HUES48 (cell line): ENCODE data around the gene MTARC2.

Experiments
- H3K27ac ChIP-seq: one replicate; pipeline ENCODE4 v1.7.0; 2013; ENCODE audit warnings: low read depth, low read length, inconsistent platforms
- H3K27me3 ChIP-seq: 2 replicates; pipeline ENCODE4 v1.6.1; 2013; ENCODE audit warnings: mild to moderate bottlenecking, low read length; ENCODE audit not compliant: control insufficient read depth, insufficient read depth
- H3K36me3 ChIP-seq: 2 replicates; pipeline ENCODE4 v1.6.1; 2013; ENCODE audit warnings: low read length; ENCODE audit not compliant: control insufficient read depth, insufficient read depth
- H3K4me1 ChIP-seq: 2 replicates; pipeline ENCODE4 v1.6.1; 2013; ENCODE audit warnings: mild to moderate bottlenecking, low read length; ENCODE audit not compliant: control insufficient read depth, insufficient read depth
- H3K4me3 ChIP-seq: 2 replicates; pipeline ENCODE4 v1.5.1; 2013; ENCODE audit warnings: mild to moderate bottlenecking, low read depth, low read length
- H3K9ac ChIP-seq: 2 replicates; pipeline ENCODE4 v1.6.1; 2013; ENCODE audit warnings: mild to moderate bottlenecking, low read depth, low read length, moderate library complexity
- H3K9me3 ChIP-seq: 2 replicates; pipeline ENCODE4 v1.6.1; 2013; ENCODE audit warnings: low read length; ENCODE audit not compliant: control insufficient read depth, insufficient read depth

MTARC2 gene

GRCh38 chr1:220803401-220804201, 55.5 kb downstream of the MTARC2 start:
- Histone ChIP-seq H3K4me1 (peaks cover 5% of the 10 kb centered on the region), H3K27me3 (no peaks in the 10 kb centered on the region), H3K27ac (no peak overlapping the region), H3K9ac (no peak overlapping the region), H3K4me3 (no peak overlapping the region), H3K9me3 (no peaks in the 10 kb centered on the region), H3K36me3 (peaks cover 38% of the 10 kb centered on the region)

- Histone ChIP-seq H3K4me1 (peaks cover 5% of the 10 kb centered on the region), H3K9me3 (no peaks in the 10 kb centered on the region), H3K9ac (no peak overlapping the region), H3K27ac (no peak overlapping the region), H3K4me3 (no peak overlapping the region), H3K27me3 (no peaks in the 10 kb centered on the region), H3K36me3 (peaks cover 35% of the 10 kb centered on the region)
Observed at GRCh38 chr1:220804202-220804586, 56.1 kb downstream of the MTARC2 start.

DNA sequence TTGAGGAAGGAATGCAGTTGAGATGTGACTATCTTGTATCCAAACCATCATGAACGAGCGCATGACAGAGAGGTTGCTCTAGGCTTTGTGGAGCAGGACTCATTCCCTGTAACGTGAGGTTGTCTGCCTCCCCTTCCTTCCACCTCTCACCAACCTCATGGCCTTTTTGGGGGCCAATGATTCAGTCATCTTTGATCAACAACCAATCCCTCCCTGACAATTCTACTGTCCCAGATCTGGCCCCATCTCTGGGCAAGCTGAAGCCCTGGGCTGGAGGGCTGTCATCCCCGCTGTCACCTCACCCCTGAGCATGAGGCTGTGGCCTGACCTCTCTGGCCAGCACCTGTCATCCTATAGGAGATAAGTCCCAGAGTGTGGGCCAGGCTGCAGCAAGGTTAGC, 58.3 kb downstream of the MTARC2 start:
- Histone ChIP-seq H3K27me3 (no peaks in the 10 kb centered on the region), H3K36me3 (peaks cover 17% of the 10 kb centered on the region), H3K9ac (no peak overlapping the region), H3K9me3 (no peaks in the 10 kb centered on the region), H3K4me3 (no peak overlapping the region), H3K4me1 (peaks cover 5% of the 10 kb centered on the region), H3K27ac (no peak overlapping the region)

DNA sequence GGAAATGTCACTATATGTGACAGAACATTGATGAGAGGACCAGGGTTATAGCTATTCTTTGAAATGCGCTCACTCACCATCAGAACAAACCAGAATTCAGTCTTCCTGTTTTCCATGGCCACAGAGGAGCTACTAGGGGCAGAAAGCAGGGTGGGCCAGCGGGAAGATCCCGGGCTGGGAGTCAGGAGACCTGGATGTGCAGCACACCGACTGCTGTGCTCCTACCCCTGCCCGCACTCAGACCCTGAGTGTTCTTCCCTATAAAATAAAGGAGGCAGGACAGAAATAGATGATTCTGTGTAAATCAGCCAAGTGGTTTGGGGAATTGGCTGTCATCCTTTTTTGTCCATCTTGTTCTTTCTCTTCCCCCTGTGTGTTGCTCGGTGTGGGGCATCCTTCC, 59.6 kb downstream of the MTARC2 start:
- no peak overlapping the region for H3K4me3 ChIP-seq
- peaks cover 5% of the 10 kb centered on the region for H3K4me1 ChIP-seq
- no peak overlapping the region for H3K9ac ChIP-seq
- H3K27me3 ChIP-seq: no peaks in the 10 kb centered on the region
- no peak overlapping the region for H3K27ac ChIP-seq
- H3K9me3 ChIP-seq: no peaks in the 10 kb centered on the region
- peaks cover 22% of the 10 kb centered on the region for H3K36me3 ChIP-seq

GRCh38 chr1:220808345-220809186, 60.4 kb downstream of the MTARC2 start:
- no peak overlapping the region for H3K4me3 ChIP-seq
- H3K9me3 ChIP-seq: no peaks in the 10 kb centered on the region
- peaks cover 5% of the 10 kb centered on the region for H3K4me1 ChIP-seq
- H3K27ac ChIP-seq: no peak overlapping the region
- H3K36me3 ChIP-seq: peaks cover 28% of the 10 kb centered on the region
- H3K27me3 ChIP-seq: no peaks in the 10 kb centered on the region
- no peak overlapping the region for H3K9ac ChIP-seq

DNA sequence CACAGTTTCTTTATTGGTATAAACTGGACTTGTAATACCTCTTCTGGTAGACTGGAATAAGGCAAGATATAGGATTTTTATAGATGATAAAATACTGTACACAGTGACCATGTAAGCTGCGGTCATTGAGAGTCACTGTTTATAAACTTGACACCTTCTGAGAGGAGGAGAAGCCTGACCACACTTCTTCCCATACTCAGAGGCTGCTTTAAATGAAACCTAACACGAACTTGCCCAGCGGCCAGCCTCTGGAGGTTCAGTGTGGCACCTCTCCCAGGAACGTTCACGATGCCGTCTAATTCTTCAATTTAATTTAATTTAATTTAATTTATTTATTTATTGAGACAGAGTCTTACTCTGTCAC, 61.0 kb downstream of the MTARC2 start:
- Histone ChIP-seq H3K9me3 (no peaks in the 10 kb centered on the region), H3K27me3 (no peaks in the 10 kb centered on the region), H3K4me3 (no peak overlapping the region), H3K4me1 (peaks cover 5% of the 10 kb centered on the region), H3K36me3 (peaks cover 32% of the 10 kb centered on the region), H3K9ac (no peak overlapping the region), H3K27ac (no peak overlapping the region)

GRCh38 chr1:220809704-220810103, 61.6 kb downstream of the MTARC2 start:
- H3K9me3 ChIP-seq: no peaks in the 10 kb centered on the region
- H3K4me1 ChIP-seq: peaks cover 5% of the 10 kb centered on the region
- H3K4me3 ChIP-seq: no peak overlapping the region
- H3K27ac ChIP-seq: no peak overlapping the region
- H3K36me3 ChIP-seq: peaks cover 36% of the 10 kb centered on the region
- H3K27me3 ChIP-seq: no peaks in the 10 kb centered on the region
- no peak overlapping the region for H3K9ac ChIP-seq

DNA sequence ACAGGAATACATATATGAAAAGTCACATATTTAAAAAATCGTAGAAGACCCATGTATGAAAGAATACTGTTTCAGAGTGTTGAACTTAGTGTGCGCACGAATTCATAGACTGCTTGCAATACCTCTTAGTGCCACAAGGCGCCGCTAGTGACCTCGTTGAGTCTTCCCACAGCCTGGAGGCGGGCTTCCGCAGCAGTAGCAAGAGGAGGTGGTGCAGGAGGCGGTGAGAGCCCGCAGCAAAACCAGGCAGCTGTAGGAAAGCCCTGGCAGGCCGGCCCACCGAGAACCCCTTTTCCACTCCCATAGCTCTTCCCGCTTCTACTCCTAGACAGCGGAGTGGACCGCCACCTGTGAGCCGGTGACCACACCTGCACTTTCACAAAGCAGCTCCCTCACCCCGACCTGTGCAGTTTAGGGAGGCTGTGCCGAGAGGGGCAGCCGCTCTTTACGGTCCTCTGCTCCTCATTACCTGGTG, 62.1 kb downstream of the MTARC2 start:
- no peak overlapping the region for H3K27ac ChIP-seq
- peak overlapping the region; percentile 43 for H3K4me3 ChIP-seq
- peaks cover 5% of the 10 kb centered on the region for H3K4me1 ChIP-seq
- H3K9ac ChIP-seq: no peak overlapping the region
- H3K36me3 ChIP-seq: peaks cover 36% of the 10 kb centered on the region
- no peaks in the 10 kb centered on the region for H3K27me3 ChIP-seq
- no peaks in the 10 kb centered on the region for H3K9me3 ChIP-seq

DNA sequence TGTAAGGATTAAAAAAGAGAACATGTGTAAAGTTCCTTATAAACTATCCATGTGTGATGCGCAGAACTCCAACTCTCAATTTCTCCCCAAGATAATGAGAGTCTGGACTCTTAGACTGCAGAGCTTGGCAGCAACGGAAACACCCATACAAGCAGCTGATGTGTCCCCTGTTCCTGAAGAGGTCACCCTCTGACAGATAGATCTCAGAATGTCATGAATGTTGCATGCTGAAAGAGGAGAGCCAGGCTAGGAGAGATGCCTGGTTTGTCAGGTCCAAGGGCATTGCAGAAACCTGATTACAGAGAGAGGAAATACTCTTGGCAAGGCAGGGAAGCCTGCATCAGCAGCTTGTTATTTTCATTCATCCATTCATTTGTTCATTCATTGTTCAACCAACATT, 62.8 kb downstream of the MTARC2 start:
- Histone ChIP-seq H3K9ac (no peak overlapping the region), H3K9me3 (no peaks in the 10 kb centered on the region)

GRCh38 chr1:220811695-220812094, 63.6 kb downstream of the MTARC2 start:
- peaks cover 5% of the 10 kb centered on the region for H3K4me1 ChIP-seq
- H3K27ac ChIP-seq: no peak overlapping the region
- no peak overlapping the region for H3K4me3 ChIP-seq
- no peaks in the 10 kb centered on the region for H3K27me3 ChIP-seq
- peaks cover 35% of the 10 kb centered on the region for H3K36me3 ChIP-seq
- no peak overlapping the region for H3K9ac ChIP-seq
- no peaks in the 10 kb centered on the region for H3K9me3 ChIP-seq

More for the DNA sequence above, 62.8 kb downstream of the MTARC2 start:
- Histone ChIP-seq H3K27ac (no peak overlapping the region), H3K4me1 (peaks cover 5% of the 10 kb centered on the region), H3K4me3 (no peak overlapping the region), H3K36me3 (peaks cover 35% of the 10 kb centered on the region), H3K27me3 (no peaks in the 10 kb centered on the region)

DNA sequence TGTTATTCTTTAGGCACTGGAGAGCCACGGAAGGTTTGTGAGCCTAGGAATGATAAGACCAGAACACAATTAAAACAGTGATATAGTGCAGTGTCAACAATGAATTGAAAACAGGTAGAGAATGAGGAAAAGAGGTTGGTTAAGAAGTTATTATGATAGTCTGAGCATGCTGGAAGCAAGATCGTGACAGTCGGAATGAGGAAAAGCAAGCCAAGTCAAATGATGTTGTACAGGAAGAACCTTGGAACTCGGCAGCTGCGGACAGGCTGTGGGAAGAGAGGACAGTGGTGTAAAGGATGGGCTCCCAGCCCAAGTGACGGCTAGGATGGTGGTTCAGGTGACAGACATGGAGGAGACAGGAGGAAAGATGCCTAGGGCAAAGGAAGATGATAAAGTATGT, 64.2 kb downstream of the MTARC2 start:
- H3K27ac ChIP-seq: no peak overlapping the region

More for the DNA sequence above, 64.2 kb downstream of the MTARC2 start:
- H3K9ac ChIP-seq: no peak overlapping the region
- H3K4me1 ChIP-seq: peaks cover 5% of the 10 kb centered on the region
- H3K9me3 ChIP-seq: no peaks in the 10 kb centered on the region
- no peaks in the 10 kb centered on the region for H3K27me3 ChIP-seq
- peaks cover 35% of the 10 kb centered on the region for H3K36me3 ChIP-seq
- no peak overlapping the region for H3K4me3 ChIP-seq
